Chondrocyte (in vitro differentiated cells): ENCODE data around the gene CACNA1C. TPM values are rescaled to one million over a fixed set of nuclear protein-coding genes. Genes with fewer than 3 reads are reported as not detected.

Experiments used
- DNase-seq: peaks from one replicate; pipeline ENCODE4 v3.0.0; 2021; ENCODE audit warnings: mixed read lengths, low spot score
- H3K27ac Mint-ChIP-seq: one replicate; pipeline ENCODE4 v1.8.0; 2021; ENCODE audit warnings: mild to moderate bottlenecking, moderate library complexity, mixed read lengths; ENCODE audit not compliant: unreplicated experiment
- H3K27me3 Mint-ChIP-seq: 2 replicates; pipeline ENCODE4 v1.8.0; 2021; ENCODE audit warnings: low read depth, mixed read lengths
- H3K36me3 Mint-ChIP-seq: 2 replicates; pipeline ENCODE4 v1.8.0; 2021; ENCODE audit warnings: low read depth, mixed read lengths
- H3K4me1 Mint-ChIP-seq: 2 replicates; pipeline ENCODE4 v1.8.0; 2021; ENCODE audit warnings: low read depth, mild to moderate bottlenecking, mixed read lengths
- H3K4me3 Mint-ChIP-seq: one replicate; pipeline ENCODE4 v1.8.0; 2021; ENCODE audit warnings: mild to moderate bottlenecking, moderate library complexity, mixed read lengths; ENCODE audit not compliant: unreplicated experiment
- H3K9me3 Mint-ChIP-seq: 2 replicates; pipeline ENCODE4 v1.8.0; 2021; ENCODE audit warnings: low read depth, mixed read lengths
- total RNA-seq: library from RNA; stranded (reverse); gene quantifications from 3 replicates; pipeline ENCODE4 v1.2.1, GENCODE V29; 2021
- TF ChIP-seq, protein P1 (sequence below): fragments of 200-600 bp; sonication (generic); IDR thresholded peaks from 2 replicates; pipeline ENCODE4 v1.5.0; 2021; ENCODE audit warnings: antibody characterized with exemption, mild to moderate bottlenecking, moderate library complexity

Gene CACNA1C
- total RNA-seq, 1 donor from 2014 or later: 27.0 TPM

DNA sequence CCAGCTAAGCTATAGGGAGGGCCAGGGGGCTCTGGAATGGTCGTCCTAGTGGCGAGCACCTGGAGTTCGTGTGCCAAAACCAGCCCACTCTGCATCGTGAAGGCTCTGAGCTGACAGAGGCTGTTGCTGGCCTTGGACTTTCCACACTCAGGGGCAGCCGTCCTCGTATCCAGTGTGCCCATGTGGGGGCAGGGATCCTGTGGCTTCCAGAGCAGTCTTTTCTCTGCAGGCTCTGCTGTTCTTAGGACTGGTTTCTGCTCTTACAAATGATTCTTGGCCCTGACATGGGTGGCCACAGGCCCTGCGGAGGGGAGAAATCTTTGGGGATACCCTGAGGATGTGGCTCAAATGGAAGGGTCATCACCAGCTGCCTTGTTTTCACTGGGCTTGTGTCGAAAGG lies 564.6 kb downstream of the CACNA1C start:
- Mint-ChIP-seq H3K4me3 (no peak overlapping the region), H3K4me1 (peaks cover 45% of the 10 kb centered on the region), H3K36me3 (peaks cover 22% of the 10 kb centered on the region), H3K27ac (no peak overlapping the region), H3K27me3 (no peaks in the 10 kb centered on the region), H3K9me3 (no peaks in the 10 kb centered on the region)
- DNase-seq: no peak
- TF ChIP-seq, protein P1, sequence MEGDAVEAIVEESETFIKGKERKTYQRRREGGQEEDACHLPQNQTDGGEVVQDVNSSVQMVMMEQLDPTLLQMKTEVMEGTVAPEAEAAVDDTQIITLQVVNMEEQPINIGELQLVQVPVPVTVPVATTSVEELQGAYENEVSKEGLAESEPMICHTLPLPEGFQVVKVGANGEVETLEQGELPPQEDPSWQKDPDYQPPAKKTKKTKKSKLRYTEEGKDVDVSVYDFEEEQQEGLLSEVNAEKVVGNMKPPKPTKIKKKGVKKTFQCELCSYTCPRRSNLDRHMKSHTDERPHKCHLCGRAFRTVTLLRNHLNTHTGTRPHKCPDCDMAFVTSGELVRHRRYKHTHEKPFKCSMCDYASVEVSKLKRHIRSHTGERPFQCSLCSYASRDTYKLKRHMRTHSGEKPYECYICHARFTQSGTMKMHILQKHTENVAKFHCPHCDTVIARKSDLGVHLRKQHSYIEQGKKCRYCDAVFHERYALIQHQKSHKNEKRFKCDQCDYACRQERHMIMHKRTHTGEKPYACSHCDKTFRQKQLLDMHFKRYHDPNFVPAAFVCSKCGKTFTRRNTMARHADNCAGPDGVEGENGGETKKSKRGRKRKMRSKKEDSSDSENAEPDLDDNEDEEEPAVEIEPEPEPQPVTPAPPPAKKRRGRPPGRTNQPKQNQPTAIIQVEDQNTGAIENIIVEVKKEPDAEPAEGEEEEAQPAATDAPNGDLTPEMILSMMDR: no peak

DNA sequence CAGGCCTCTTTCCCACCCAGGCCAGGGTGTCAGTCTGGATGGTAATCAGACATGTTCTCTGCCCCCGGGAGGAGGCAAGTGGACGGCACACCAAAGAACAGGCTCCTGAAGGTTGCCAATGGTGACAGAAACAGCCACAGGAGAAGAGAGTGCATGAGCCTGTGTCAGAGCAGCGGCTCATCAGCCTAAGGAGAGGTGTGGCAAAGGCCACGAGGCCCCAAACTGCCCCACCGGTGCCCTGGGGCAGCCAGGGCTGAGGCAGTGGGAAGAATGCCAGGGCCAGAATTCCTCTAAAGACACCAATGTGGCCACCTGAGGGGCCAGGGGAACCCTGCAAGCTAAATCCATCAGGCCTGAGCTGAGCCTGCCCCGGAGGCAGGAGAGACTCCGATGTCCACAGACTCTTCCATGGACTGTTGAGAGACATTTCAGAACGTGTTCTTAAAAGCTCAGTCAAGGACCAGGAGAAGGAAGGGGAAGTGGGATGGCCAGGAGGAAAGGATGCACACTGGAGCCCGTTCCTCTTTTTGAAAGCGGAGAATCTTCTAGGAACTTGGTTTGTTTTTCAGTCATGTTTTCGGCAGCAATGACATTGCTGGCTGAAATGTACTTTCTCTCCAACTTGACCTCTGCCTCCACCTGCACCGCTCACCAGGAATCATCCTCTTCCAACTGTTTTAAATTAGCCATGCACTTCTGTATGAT lies 565.7 kb downstream of the CACNA1C start:
- peaks cover 24% of the 10 kb centered on the region for H3K36me3 Mint-ChIP-seq
- TF ChIP-seq, protein P1: no peak
- no peaks in the 10 kb centered on the region for H3K9me3 Mint-ChIP-seq
- DNase-seq: no peak
- peaks cover 34% of the 10 kb centered on the region for H3K4me1 Mint-ChIP-seq
- no peaks in the 10 kb centered on the region for H3K27me3 Mint-ChIP-seq
- H3K27ac Mint-ChIP-seq: no peak overlapping the region
- no peak overlapping the region for H3K4me3 Mint-ChIP-seq

DNA sequence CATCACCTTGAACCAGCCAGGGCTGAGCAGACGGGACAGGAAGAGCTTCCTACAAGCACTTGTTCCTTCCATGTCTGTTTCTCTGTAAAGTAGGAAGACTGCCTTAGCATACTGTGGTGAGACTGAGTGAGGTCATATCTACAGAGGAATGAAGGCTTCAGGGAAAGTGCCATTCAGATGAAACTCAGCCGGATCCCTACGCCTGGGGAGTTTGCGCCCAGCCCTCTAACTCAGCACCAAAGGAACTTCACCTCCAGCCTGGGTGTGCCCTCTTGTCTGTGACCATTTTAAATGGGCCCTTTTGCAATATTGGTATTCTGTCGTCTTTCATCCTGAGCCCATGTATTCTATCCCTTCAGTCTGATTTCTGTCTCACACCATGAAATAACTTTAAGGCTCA lies 566.3 kb downstream of the CACNA1C start:
- Mint-ChIP-seq H3K36me3 (peaks cover 31% of the 10 kb centered on the region), H3K4me3 (no peak overlapping the region), H3K9me3 (no peaks in the 10 kb centered on the region), H3K27me3 (no peaks in the 10 kb centered on the region), H3K4me1 (peaks cover 27% of the 10 kb centered on the region), H3K27ac (no peak overlapping the region)
- no peak for DNase-seq
- TF ChIP-seq, protein P1: no peak

DNA sequence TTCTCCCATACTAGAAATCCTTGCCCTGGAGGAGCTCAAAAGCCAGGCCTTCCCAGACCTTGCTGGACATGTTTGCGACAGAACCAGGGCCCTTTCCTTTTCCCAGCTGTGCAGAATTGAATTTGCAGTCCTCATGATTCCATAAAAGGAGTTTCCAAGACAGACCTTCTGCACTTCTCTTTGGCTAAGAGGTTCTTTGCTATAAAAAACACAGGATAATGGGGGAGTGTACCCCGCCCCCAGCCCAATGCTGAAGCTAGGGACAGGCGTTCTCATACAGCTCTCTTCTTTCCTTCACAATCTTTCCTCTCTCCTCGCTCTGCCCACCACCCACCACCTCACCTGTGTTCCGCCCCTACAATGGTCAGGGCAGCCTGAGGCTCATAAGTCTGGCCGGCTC lies 569.7 kb downstream of the CACNA1C start:
- no peak overlapping the region for H3K4me3 Mint-ChIP-seq
- peaks cover 39% of the 10 kb centered on the region for H3K36me3 Mint-ChIP-seq
- H3K4me1 Mint-ChIP-seq: peaks cover 5% of the 10 kb centered on the region
- H3K27me3 Mint-ChIP-seq: no peaks in the 10 kb centered on the region
- no peak overlapping the region for H3K27ac Mint-ChIP-seq
- H3K9me3 Mint-ChIP-seq: no peaks in the 10 kb centered on the region
- TF ChIP-seq, protein P1: no peak
- no peak for DNase-seq

DNA sequence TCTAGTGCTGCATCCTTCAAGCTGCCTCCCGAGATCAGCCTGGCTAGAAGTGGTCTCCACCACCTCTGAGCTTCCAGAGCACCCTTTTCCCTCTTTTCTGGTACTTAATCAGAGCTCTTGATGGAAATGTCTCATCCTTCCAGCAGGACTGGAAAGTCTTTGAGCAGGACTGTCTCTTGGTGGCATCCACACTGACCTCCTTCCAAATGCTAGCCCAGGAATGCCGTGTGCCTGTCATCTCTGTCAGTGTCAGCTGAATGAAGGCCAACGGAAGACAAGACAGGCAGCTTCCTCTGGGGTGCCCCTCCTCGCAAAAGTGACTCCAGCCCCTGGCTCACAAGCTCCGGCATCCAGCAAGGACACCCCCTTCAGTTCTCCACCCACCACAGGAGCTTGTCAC lies 570.7 kb downstream of the CACNA1C start:
- Mint-ChIP-seq H3K27ac (no peak overlapping the region), H3K27me3 (no peaks in the 10 kb centered on the region), H3K4me1 (peaks cover 5% of the 10 kb centered on the region), H3K4me3 (no peak overlapping the region), H3K9me3 (no peaks in the 10 kb centered on the region), H3K36me3 (peaks cover 45% of the 10 kb centered on the region)
- TF ChIP-seq, protein P1: no peak
- no peak for DNase-seq
